NCI-H1417 treated with DMSO at 0.1 percent for 48 hours (cell line): ENCODE results near the gene B9D2.
"Not testable (repeated sequence)": the region's sequence is repeated elsewhere in the genome, so short reads cannot be mapped to it uniquely, and the experiment has no call there.

Experiments used
- DNase-seq: peaks from one replicate; lab custom pipeline; 2025; lab: John Stamatoyannopoulos, UW

The B9D2 gene

DNA sequence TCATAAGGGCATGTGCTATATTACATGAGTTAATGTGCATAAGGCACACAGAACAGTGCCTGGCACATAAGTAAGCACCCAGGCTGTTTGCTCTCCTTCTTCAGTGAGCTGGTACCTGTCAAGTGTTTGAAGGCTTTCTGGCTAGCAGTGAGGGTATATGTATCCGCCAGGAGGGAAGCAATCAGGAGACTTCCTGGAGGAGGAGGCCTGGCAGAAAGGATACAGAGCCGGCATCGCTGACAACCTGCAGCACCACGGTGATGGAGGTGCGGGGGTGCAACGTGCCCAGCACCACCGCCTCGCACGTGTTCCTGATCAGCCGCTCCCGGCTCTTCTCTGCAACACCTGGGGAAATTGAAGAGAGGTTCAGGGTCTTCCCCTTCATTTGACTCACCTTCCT is 27.7 kb upstream of the B9D2 start:
- DNase-seq: no peak

DNA sequence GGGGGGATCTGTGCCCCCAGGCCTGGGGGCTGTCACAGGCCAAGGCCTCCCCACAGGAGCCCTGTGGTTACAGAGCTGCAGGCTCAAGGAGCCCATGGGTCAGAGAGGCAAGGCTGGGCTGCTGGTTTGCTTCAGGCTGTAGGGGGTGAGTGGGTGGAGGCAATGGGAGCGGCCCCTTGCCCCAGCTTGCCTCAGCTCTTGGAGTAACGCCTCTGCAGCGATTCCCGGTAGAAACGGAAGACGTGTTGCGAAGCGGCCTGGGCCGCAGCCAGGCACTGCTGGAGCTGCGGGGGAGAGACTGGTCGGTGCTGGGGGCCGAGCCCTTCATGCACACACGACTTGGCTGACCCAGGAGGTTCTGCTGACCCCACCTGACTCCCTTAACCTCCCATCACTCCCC is 22.5 kb upstream of the B9D2 start:
- no peak for DNase-seq

DNA sequence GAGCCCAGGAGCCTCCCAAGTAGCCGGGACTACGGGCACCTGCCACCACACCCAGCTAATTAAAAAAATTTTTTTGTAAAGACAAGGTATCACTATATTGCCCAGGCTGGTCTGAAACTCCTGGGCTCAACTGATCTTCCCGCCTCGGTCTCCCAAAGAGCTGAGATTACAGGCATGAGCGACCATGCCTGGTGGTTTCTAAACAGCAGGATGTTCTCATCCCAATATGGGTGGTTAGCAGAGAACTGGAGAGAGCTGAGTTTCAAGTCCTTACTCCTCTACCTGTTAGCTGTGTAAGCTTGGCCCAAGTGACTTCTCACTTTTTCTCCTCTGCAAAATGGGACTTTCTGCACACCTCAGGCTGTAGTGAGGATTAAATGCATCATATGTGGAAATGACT is 20.4 kb upstream of the B9D2 start:
- DNase-seq: no peak

DNA sequence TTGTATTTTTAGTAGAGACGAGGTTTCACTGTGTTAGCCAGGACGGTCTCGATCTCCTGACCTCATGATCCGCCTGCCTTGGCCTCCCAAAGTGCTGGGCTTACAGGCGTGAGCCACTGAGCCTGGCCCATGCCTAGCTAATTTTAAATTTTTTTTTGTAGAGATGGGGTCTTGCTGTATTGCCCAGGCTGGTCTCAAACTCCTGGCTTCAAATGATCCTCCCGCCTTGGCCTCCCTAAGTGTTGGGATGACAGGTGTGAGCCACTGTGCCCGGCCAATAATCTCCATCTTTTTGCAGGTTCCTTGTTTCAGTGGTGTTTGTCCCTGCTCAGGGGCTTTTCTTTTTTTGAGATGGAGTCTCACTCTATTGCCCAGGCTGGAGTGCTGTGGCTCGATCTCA is 17.6 kb upstream of the B9D2 start:
- not testable (repeated sequence) for DNase-seq

DNA sequence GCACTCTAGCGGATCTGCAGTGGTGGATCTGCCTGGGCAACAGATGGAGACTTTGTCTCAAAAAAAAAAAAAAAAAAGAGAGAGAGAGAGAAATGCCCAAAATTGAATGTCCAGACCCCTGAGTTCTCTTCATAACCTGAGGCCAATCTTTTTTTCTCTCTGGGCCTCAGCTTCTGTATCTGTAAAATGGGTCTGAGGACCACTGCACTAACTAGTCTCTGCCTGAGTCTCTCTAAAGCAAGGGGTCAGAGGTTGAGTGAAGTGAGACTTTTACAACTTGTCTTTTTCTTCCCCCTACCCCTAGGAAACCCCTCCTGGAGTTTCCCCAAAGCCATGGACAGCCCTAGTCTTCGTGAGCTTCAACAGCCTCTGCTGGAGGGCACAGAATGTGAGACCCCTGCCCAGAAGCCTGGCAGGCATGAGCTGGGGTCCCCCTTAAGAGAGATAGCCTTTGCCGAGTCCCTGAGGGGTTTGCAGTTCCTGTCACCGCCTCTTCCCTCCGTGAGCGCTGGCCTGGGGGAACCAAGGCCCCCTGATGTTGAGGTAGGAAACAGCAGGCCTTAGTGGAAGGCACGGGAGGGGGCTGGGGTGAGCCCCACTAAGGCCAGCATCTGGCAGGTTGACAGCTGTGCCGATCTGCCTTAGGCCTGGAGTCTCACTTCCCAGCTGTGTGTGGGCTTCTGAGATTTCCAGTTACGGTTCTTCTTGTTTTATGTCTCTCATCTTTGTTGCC is 14.2 kb upstream of the B9D2 start:
- no peak for DNase-seq

DNA sequence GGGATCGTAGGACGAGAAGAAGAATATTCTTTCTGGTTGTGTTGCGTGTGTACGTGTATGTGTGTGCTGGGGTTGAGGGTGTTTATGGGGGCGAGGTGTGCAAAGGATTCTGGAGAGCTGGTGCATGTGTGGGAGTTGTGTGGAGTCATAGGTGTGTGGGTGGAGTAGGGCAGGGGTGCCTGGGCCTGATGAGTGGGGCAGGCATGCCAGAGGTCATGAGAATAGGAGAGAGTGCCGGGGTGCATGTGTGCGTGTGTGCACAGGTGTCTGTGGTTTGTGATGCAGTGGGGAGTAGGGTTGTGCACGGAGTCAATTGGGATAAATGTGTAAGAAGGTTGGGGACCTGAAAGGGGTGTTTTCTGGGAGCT is 13.0 kb upstream of the B9D2 start:
- no peak for DNase-seq

DNA sequence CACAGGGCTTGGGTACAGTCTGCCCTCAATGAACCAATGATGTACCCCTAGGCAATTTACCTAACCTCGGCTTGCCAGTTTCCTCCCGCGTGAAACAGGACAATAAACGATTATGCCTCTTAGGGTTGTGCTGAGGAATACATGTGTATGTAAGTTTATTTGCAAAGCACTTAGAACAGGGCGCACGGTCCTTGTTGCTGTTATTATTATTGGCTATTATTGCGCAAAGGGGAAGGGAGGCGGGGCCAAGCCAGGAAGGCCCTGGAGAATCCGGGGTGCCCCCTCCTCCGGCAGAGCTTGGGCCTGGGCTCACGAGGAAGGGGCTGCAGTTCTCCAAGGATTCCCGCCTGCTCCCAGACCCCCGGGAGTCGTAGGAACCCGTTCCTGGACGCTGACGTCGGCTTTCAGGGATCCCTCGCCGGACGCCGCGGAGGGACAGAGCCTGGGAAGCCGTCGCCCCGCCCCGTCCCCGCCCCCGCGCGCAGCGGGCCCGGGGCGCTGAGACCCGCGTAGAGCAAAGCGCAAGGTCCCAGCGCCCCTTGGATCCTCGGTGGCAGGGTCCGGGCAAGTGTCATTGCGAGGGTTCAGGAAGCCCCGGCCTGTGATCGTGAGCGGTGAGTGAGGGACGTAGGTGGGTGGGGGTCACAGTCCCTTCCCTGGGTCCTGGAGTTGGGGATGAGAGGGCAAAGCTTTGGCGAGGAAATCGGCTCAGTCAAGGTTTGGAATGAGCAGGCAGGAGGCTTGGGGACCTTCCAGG is 12.5 kb upstream of the B9D2 start, which contains the start of gene TMEM91:
TMEM91 (plus strand) TSS at position 293 of the 757 bp plus-strand sequence. CDS start 1,777 bp downstream, outside the sequence.
- no peak for DNase-seq

DNA sequence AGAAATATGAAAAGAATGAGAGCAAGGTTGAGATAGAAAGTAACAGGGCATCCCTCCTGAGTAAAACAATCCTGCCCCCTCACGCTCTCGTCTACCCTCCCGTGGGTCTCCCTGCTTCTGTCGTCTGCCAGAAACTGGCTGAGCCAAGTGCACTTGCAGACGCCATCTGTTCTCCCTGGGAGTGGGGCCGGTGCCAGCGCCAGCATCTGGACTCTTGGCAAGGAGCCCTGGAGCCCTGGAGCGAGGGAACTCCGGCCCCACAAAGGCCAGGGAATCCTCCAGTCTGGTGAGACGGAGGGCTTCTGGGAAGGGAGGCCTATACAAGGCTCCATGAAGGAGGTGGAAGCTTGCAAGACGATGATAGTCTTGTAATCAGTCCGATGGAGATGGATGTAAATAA is 10.0 kb upstream of the B9D2 start:
- no peak for DNase-seq

DNA sequence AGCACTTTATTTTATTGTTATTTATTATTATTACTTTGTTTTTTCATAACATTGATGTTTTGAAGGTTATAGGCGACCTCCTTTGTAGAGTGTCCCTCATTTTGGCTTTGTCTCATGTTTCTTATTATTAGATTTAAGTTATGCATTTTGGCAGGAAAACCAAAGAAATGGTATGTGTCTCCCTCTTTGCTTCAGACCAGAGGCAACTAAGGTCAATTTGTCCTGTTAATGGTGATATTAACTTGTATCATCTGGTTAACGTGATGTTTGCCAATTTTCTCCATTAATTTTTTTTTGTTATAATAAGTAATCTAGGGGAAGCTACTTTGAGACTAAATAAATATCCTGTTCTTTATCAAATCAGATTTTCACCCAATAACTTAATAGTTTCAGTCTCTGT is 8.6 kb upstream of the B9D2 start:
- DNase-seq: no peak

DNA sequence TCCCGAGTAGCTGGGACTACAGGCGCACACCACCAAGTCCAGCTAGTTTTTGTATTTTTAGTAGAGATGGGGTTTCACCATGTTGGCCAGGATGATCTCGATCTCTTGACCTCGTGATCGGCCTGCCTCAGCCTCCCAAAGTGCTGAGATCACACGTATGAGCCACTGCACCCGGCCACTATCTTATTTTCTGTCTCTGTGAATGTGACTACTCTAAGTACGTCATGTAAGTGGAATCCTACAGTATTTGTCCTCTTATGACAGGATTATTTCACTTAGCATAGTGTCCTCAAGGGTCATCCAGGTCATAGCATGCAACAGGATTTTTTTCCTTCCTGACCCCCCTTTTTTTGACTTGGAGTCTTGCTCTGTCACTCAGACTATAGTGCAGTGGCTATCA is 7.6 kb upstream of the B9D2 start:
- DNase-seq: no peak

DNA sequence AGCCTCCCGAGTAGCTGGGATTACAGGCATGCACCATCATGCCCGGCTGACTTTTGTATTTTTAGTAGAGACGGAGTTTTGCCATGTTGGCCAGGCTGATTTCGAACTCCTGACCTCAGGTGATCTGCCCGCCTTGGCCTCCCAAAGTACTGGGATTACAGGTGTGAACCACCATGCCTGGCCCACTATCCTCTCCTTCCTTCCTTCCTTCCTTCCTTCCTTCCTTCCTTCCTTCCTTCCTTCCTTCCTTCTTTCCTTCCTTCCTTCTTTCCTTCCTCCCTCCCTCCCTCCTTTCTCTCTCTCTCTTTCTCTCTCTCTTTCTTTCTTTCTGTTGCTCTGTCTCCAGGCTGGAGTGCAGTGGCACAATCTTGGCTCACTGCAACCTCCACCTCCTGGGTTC is 7.2 kb upstream of the B9D2 start:
- DNase-seq: not testable (repeated sequence)

DNA sequence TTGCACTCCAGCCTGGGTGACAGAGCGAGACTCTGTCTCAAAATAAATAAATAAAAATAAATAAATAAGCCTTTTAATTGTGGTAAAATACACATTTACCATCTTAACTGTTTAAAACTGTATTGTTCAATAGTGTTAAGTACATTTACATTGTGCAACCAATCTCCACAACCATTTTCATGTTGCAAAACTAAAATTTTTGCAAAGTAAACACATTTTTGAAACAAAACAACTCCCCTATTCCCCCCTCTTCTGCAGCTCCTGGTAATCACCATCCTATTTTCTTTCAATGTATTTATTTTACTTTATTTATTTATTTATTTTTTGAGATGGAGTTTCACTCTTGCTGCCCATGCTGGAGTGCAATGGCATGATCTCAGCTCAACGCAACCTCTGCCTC is 5.8 kb upstream of the B9D2 start:
- DNase-seq: no peak

DNA sequence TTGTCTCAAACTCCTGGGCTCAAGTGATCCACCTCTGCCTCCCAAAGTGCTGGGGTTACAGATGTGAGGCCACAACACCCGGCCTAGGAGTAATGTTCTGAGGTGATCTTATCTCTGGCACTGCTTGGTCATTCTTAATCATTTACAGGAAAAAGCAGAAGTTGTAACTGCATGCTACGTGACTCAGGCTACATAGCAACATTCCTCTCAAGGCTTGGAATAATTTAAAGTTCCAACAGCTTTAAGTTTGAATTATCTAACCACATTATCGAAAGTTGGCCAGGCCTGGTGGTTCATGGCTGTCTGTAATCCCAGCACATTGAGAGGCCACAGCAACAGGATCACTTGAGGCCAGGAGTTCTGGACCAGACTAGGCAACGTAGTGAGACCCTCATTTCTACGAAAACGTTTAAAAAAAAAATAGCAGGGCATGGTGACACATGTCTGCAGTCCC is 3.9 kb upstream of the B9D2 start:
- no peak for DNase-seq

DNA sequence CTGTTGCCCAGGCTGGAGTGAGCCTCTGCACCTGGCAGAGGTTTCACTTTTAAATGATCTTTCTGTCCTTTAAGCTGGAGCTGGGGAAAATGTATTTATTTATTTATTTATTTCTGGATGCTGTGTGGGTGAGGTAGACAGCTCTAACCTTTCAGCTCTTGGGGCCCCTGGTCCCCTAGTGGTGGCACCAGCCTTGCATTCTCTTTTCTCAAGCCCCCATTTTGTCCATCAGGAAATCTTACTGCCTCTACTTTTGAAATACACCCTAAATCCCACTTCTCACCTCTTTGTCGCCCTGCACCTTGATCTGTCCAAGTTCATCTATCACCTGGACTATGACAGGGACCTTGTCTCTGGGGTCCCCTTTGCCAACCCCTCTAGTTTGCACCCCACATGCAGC is 2.1 kb upstream of the B9D2 start:
- DNase-seq: no peak

DNA sequence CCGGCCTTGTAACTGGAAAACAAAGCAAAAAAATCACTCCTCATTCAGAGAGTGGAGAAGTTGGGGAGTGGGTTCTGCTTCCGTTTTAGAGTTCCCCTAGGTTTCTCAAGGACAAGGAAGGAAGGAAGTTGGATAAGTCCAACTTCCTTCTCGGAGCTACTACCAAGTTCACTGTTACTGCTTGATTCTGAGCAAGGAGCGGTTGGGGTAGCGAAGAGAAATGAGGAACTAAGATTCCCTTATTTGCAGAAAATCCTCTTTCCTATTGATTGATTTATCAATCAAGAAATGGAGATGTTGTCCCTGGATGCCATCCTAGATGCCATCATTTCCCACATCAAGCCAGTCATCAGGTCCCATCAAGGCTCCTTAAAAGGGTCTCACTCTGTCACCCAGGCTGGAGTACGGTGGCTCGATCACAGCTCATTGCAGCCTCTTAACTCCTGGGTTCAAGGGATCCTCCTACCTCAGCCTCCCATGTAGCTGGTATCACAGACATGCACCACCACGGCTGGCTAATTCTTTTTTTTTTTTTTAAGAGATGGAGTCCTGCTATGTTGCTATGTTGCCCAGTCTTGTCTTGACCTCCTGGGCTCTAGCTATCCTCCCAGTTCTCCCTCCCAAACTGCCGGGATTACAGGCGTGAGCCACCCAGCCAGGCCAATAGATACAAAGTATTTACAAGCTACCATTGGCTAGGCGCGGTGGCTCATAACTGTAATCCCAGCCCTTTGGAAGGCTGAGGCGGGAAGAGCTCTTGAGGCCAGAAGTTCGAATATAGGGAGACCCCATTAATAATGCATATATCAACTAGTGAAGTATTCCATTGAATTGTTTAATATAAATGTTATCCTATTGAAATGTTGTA is 809 bp upstream of the B9D2 start:
- no peak for DNase-seq

DNA sequence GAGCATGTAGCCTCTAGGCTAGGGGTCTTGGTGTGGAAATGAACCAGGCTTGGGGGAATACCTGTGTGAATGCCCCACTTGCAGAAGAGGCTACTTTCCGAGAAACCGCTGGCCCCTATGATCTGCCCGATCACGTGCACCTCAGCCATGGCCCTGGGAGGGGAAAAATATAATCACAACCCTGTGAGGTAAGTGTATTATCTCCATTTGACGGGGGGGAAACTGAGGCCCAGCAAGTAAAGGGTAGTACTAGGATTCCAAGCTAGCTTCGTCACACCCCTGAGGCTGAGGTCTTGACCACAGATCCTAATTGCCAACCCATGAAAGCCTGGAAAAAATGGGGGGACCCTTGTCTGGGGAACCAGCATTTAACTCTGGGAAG is 587 bp downstream of the B9D2 start:
- DNase-seq: no peak

DNA sequence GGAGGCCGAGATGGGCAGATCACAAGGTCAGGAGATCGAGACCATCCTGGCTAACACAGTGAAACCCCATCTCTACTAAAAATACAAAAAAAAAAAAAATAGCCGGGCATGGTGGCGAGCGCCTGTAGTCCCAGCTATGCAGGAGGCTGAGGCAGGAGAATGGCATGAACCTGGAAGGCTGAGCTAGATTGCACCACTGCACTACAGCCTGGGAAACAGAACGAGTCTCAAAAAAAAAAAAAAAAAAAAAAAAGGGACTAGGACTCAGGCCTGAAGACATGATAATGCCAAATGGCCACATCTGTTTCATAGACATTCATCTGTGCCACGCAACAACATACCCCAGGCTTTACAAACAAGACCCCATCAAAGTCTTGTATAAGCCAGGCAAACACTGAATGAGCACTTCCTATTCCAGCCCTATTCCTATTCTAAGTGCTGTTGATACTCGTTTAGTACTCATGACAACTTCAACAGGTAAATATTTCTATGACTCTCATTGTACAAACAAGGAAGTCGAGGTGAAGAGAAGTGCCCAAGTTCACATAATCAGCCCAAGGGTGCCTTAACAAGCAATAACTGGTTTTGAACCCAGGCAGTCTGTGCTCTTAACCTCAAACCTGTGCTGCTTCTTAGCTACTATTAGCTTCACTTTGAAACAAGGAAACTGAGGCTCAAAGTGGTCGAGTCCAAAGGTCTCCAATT is 1.7 kb downstream of the B9D2 start:
- DNase-seq: no peak

DNA sequence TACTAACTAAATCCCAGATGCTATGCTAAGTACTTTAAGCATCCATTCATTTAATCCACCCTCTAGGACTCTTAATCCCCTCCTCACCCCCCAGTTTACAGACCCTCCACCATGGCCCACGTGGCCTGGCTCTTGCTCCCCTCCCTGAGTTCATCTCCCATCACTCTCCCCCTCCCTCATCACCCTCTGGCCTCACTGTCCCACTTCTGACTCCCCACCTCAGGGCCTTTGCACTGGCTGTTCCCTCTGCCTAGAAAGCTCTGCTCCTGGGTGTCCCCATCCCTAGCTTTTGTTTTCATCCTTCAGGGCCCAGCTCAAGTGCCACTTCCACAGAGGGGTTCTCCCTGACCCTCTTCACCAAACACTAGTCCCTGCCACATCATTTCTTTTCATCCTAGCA is 4.2 kb downstream of the B9D2 start:
- DNase-seq: no peak

DNA sequence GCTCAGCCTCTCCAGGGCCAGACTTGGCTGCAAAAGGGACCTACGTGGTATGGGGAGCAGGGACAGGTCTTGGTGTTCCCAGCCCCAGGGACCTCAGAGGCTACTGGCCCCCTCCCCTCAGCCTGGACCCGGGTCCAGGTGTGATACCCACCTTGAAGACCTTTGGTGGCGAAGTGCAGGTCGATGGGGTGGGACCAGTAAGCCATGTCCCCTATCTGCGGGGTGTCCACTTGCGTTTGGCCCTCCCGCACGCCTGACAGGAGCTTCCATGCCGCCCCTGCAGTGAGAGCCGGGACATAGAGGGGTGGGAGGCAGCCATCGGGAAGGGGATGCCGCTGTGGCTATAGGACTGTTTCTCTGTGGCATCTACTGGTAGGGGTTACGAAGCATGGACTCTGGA is 6.2 kb downstream of the B9D2 start:
- no peak for DNase-seq

DNA sequence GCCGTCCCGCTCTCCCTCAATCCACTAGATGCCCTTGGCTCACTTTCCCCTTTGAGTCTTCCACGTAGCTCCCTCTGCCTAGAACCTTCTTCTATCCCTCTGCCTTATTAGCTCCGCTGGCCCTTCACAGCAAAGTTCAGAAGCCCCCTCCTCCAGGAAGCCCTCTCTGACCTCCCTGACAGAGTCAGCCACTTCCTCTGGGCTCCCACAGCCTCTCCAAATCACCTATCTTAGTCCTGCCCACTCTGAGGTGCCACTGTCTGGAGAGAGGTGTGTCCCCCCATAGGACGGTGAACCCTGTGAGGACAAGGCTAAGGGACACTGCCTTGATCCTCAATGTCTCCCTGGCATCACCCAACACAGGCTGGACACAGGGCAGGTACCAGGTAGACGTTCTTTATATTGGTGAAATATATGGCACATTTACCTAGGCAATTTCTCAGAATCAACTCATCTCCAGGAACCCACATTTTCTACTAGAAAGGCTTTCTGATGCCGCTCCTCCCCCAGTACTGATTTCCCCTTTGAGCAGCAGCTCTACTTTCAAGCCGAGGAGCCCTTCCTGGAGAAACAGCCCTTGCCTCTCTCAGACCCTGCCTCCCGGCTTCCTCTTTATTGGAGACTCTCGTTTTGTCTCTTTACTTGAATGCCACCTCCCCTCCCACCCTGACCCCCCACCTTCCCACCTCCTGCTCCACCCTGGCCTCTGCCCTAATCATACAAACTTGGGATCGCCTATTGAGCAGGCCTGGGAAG is 6.8 kb downstream of the B9D2 start:
- no peak for DNase-seq

DNA sequence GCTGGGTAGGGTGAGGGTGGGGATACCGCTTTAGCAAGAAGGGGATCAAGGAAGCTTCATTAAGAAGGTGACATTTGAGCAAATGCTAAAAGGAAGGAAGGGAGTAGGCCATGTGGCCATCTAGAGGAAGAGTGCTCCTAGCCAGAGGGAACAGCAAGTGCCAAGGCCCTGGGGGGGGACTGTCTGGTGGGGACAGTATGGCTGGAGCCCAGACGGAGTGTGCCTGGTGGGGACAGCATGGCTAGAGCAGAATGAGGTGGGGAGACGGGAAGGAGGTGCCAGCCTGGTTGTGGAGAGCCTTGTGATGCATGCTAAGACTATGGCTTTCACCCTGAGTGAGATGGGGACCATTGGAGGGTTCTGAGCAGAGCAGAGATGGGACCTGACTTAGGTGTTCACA is 8.1 kb downstream of the B9D2 start:
- no peak for DNase-seq
